HepG2 (cell line): ENCODE measurements around the gene ZPR1. TPM values are rescaled to one million over a fixed set of nuclear protein-coding genes. Genes with fewer than 3 reads are reported as not detected.

ENCODE experiments used
- AGO1 ChIP-seq: fragments of 200-400 bp; formaldehyde crosslinking; IDR thresholded peaks from 2 replicates; pipeline ENCODE4 v1.6.1; 2017; ENCODE audit warnings: mild to moderate bottlenecking, low read depth, low read length, moderate library complexity; ENCODE audit not compliant: poor library complexity, severe bottlenecking
- ARNTL ChIP-seq: sonication (generic); formaldehyde crosslinking; IDR thresholded peaks from 2 replicates; pipeline ENCODE4 v1.4.0; 2020; ENCODE audit warnings: mild to moderate bottlenecking, missing genetic modification reagents
- CC2D1A ChIP-seq: sonication (generic); formaldehyde crosslinking; IDR thresholded peaks from 2 replicates; pipeline ENCODE4 v1.8.1; 2023; ENCODE audit warnings: mild to moderate bottlenecking, missing genetic modification reagents
- ELF3 ChIP-seq: IDR thresholded peaks from 2 replicates; pipeline ENCODE4 v1.6.1; 2016; ENCODE audit warnings: missing genetic modification reagents, missing compliant biosample characterization
- ERF ChIP-seq: IDR thresholded peaks from 2 replicates; pipeline ENCODE4 v1.6.1; 2018; ENCODE audit warnings: missing biosample characterization, missing genetic modification reagents
- GFI1 ChIP-seq: sonication (generic); formaldehyde crosslinking; IDR thresholded peaks from 2 replicates; pipeline ENCODE4 v1.5.0; 2020; ENCODE audit warnings: missing genetic modification reagents, mild to moderate bottlenecking, borderline replicate concordance
- KAT8 ChIP-seq: IDR thresholded peaks from 2 replicates; pipeline ENCODE4 v1.6.1; 2016; ENCODE audit warnings: missing genetic modification reagents, missing compliant biosample characterization
- KMT2B ChIP-seq: IDR thresholded peaks from 2 replicates; pipeline ENCODE4 v1.6.1; 2016; ENCODE audit warnings: missing genetic modification reagents, missing compliant biosample characterization
- MIER2 ChIP-seq: IDR thresholded peaks from 2 replicates; pipeline ENCODE4 v1.6.1; 2016; ENCODE audit warnings: missing biosample characterization, missing genetic modification reagents
- MXD3 ChIP-seq: IDR thresholded peaks from 2 replicates; pipeline ENCODE4 v1.6.1; 2016; ENCODE audit warnings: mild to moderate bottlenecking, missing biosample characterization, missing genetic modification reagents
- MYC ChIP-seq: sonication (generic); formaldehyde crosslinking; IDR thresholded peaks from 2 replicates; pipeline ENCODE4 v1.9.0; 2021; ENCODE audit warnings: missing genetic modification reagents, borderline replicate concordance
- PCBP2 ChIP-seq: fragments of 200-400 bp; formaldehyde crosslinking; optimal IDR thresholded peaks from 2 replicates; pipeline ENCODE3; 2018; ENCODE audit warnings: low read length, low read depth; ENCODE audit not compliant: poor library complexity, severe bottlenecking
- REPIN1 ChIP-seq: sonication (generic); formaldehyde crosslinking; IDR thresholded peaks from 2 replicates; pipeline ENCODE4 v1.8.0; 2022; ENCODE audit warnings: missing genetic modification reagents, low read depth, mild to moderate bottlenecking, borderline replicate concordance
- RFXAP ChIP-seq: sonication (generic); formaldehyde crosslinking; IDR thresholded peaks from 2 replicates; pipeline ENCODE4 v1.4.0; 2020; ENCODE audit warnings: missing genetic modification reagents, borderline replicate concordance
- RNF2 ChIP-seq: fragments of 450-650 bp; conservative IDR thresholded peaks from 2 replicates; pipeline ENCODE4 v1.6.1; 2016; ENCODE audit warnings: low read depth
- STAT6 ChIP-seq: sonication (generic); formaldehyde crosslinking; IDR thresholded peaks from 2 replicates; pipeline ENCODE4 v1.4.0; 2020; ENCODE audit warnings: missing genetic modification reagents, mild to moderate bottlenecking, borderline replicate concordance
- TARDBP ChIP-seq: sonication (generic); formaldehyde crosslinking; IDR thresholded peaks from 2 replicates; pipeline ENCODE4 v1.8.0; 2022; ENCODE audit warnings: mild to moderate bottlenecking, missing genetic modification reagents
- TFE3 ChIP-seq: IDR thresholded peaks from 2 replicates; pipeline ENCODE4 v1.6.1; 2016
- ZFY ChIP-seq: sonication (generic); formaldehyde crosslinking; IDR thresholded peaks from 2 replicates; pipeline ENCODE4 v1.4.0; 2020; ENCODE audit warnings: missing genetic modification reagents
- ZNF296 ChIP-seq: sonication (generic); formaldehyde crosslinking; conservative IDR thresholded peaks from 2 replicates; pipeline ENCODE4 v1.5.0; 2020; ENCODE audit warnings: mild to moderate bottlenecking, missing genetic modification reagents
- ZNF547 ChIP-seq: sonication (generic); formaldehyde crosslinking; IDR thresholded peaks from 2 replicates; pipeline ENCODE4 v1.5.1; 2020; ENCODE audit warnings: mild to moderate bottlenecking, missing genetic modification reagents
- ZNF574 ChIP-seq: sonication (generic); formaldehyde crosslinking; IDR thresholded peaks from 2 replicates; pipeline ENCODE4 v1.4.0; 2020; ENCODE audit warnings: missing genetic modification reagents
- ZNF891 ChIP-seq: sonication (generic); formaldehyde crosslinking; IDR thresholded peaks from 2 replicates; pipeline ENCODE4 v1.5.0; 2020; ENCODE audit warnings: mild to moderate bottlenecking, missing genetic modification reagents
- ZSCAN29 ChIP-seq: sonication (generic); formaldehyde crosslinking; conservative IDR thresholded peaks from 2 replicates; pipeline ENCODE4 v1.4.0; 2020; ENCODE audit warnings: mild to moderate bottlenecking, missing genetic modification reagents
- polyA plus RNA-seq, 8 experiments: library from polyadenylated mRNA; depleted of rRNA in 3 of 8; stranded (reverse) in 7 of 8; unstranded in 1 of 8; fragments of >200 nt; fragmentation: Illumina TruSeq in 4 of 8; extraction: Trizol in 4 of 8; gene quantifications; 2 replicates each; pipeline versions ENCODE4 v1.2.1 to v1.2.3, GENCODE V29; 2011 to 2016; ENCODE audit warnings: low read depth in 4 of 8, missing spikeins in 1 of 8, mixed read lengths in 1 of 8; ENCODE audit not compliant: insufficient read depth in 1 of 8
- total RNA-seq, 5 experiments: library from RNA; depleted of rRNA; stranded (reverse); fragments of >200 nt; fragmentation: Illumina TruSeq; extraction: Trizol; gene quantifications; 2 replicates each; pipeline ENCODE4 v1.2.3, GENCODE V29; 2016; ENCODE audit warnings: low read depth in 1 of 5

Gene ZPR1
- total and polyA plus RNA-seq, 2 of the 13 experiments (the other 11 are each of a cell fraction or from before 2014, with no cell fraction given) = 40.0 to 79.3 TPM

- TF ChIP-seq ZNF574 (CRISPR knock-in tag) = peak; percentile 67
- TF ChIP-seq TARDBP (CRISPR knock-in tag) = no peak; the same call in 1 of the 2 replicates
- peak; percentile 15; the same call in 1 of the 2 replicates for TF ChIP-seq RFXAP (CRISPR knock-in tag)
- no peak for TF ChIP-seq REPIN1
- TF ChIP-seq ERF (CRISPR knock-in tag) = peak; percentile 47; the same call in 1 of the 2 replicates
- TF ChIP-seq PCBP2 = peak; percentile 38
- TF ChIP-seq RNF2 = no peak
- TF ChIP-seq ELF3 (CRISPR knock-in tag) = peak; percentile 60; the same call in 1 of the 2 replicates
- TF ChIP-seq MXD3 = peak; percentile 89
- peak; percentile 47; the same call in 1 of the 2 replicates for TF ChIP-seq GFI1 (CRISPR knock-in tag)
- TF ChIP-seq MIER2 (CRISPR knock-in tag) = no peak
- peak; percentile 89 for TF ChIP-seq KAT8 (CRISPR knock-in tag)
- TF ChIP-seq ZNF296 (CRISPR knock-in tag) = no peak
- no peak for TF ChIP-seq ZNF547 (CRISPR knock-in tag)
- TF ChIP-seq MYC (CRISPR knock-in tag) = peak; percentile 64; the same call in 1 of the 2 replicates
- peak; percentile 63; the same call in 1 of the 2 replicates for TF ChIP-seq KMT2B (CRISPR knock-in tag)
- no peak for TF ChIP-seq ARNTL (CRISPR knock-in tag)
- no peak for TF ChIP-seq ZSCAN29 (CRISPR knock-in tag)
- TF ChIP-seq STAT6 (CRISPR knock-in tag) = no peak
- TF ChIP-seq AGO1 = peak; percentile 96
- 0 out of 2 replicates have a peak, but pooled peaks have one; percentile 70 for TF ChIP-seq ZNF891 (CRISPR knock-in tag)
- TF ChIP-seq TFE3 (CRISPR knock-in tag) = no peak
- TF ChIP-seq CC2D1A (CRISPR knock-in tag) = no peak
- TF ChIP-seq ZFY = peak; percentile 36
Measured at GRCh38 chr11:116787786-116788486, at the start of gene ZPR1 (continued).
